Measurements from ENCODE around the gene MPC1.

MPC1 gene

DNA sequence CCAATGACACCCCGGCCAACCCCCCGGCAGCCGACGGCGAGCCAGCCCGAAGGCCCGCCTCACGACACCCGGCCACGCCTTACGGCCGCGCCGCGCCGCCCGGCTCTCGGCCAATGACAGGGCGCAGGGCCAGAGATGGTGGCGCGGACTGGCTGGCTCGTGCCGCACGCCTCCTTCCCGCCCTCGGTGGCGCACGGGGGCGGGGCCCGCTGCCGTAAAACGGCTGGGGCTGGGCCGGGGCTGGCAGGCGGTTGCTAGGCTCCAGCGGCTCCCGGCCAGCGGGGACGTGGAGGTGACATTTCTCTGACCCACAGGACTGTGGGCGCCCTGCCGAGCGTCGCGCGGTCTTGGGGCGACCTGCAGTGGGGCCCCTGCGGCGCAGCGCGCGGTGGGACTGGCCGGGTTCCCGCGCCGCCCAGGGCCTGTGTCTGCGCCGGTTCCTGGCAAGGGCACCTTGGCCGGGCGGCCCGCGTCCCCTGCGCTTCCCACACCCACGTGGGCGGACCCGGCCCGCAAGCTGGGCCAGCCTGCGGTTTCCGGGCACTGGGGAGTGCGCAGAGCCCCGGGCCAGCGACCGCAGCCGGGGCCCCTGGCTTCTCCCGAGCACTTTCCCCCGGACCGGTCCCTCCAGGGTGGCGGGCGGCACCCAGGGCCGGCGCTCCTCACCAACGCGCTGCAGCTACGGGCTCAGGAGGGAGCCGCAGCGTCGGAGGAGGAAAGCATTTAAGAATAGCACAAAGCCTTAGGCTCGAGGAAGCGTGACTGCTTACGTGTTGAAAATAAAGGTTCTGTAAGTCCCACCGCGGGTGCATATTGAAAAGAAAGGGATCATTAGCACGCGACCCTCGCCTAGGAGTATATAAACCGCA lies at the start of gene MPC1:
Gene MPC1, minus strand, starts transcription at position 8 of the 869 bp plus-strand sequence. CDS start 64 bp downstream, outside the sequence.
- H3K27me3 ChIP-seq (ENCODE audit: low read depth, low read length), result no peaks in the 10 kb centered on the region
- no peaks in the 10 kb centered on the region for H3K9me3 ChIP-seq (ENCODE audit: control insufficient read depth in 1 of 2, low read length in 2 of 2)

GRCh38 chr6:166430269-166430668 lies 47.5 kb upstream of the MPC1 start:
- Histone ChIP-seq H3K36me3 (ENCODE audit: control insufficient read depth in 1 of 2, insufficient read depth in 2 of 2, low read length in 2 of 2) (peaks cover 4 to 29% of the 10 kb centered on the region in 2 donors), H3K9me3 (ENCODE audit: control insufficient read depth in 1 of 2, low read length in 2 of 2) (no peaks in the 10 kb centered on the region), H3K4me1 (ENCODE audit: control insufficient read depth in 1 of 2, insufficient read depth in 2 of 2, low read length in 2 of 2) (no peaks in the 10 kb centered on the region), H3K4me3 (ENCODE audit: low read depth in 1 of 2, low read length in 2 of 2) (no peak overlapping the region), H3K27me3 (ENCODE audit: low read depth, low read length) (no peaks in the 10 kb centered on the region), H3K27ac (ENCODE audit: low read length) (no peak overlapping the region)

More for the DNA sequence above, at the start of gene MPC1:
- Histone ChIP-seq H3K36me3 (ENCODE audit: control insufficient read depth in 1 of 2, insufficient read depth in 2 of 2, low read length in 2 of 2) (no peaks in the 10 kb centered on the region), H3K27ac (ENCODE audit: low read length) (peak within 1 kb of the TSS; percentile 84), H3K4me1 (ENCODE audit: control insufficient read depth in 1 of 2, insufficient read depth in 2 of 2, low read length in 2 of 2) (peaks cover 0 to 6% of the 10 kb centered on the region in 2 donors), H3K4me3 (ENCODE audit: low read depth in 1 of 2, low read length in 2 of 2) (peak within 1 kb of the TSS; percentile 94 to 98)

DNA sequence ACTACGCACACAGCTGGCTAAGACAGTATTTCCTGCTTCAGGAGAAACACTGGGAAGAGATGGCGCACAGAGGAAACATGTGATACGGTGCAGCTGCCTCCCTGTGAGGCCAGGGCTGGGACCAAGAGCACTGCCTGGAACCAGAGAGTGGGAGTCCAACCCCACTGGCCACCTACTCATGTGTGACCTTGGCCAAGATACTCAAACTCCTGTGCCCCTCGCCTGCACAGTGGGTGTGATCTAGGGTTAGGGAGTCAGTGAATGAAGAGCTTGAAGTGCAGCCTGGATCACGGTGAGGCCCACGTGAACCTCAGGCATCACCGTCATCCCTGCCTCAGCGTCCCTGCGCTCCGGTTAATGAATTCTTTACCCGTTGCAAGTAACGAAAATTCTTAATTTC lies 41.7 kb upstream of the MPC1 start:
- H3K4me1 ChIP-seq (ENCODE audit: control insufficient read depth in 1 of 2, insufficient read depth in 2 of 2, low read length in 2 of 2), result no peaks in the 10 kb centered on the region
- no peaks in the 10 kb centered on the region for H3K9me3 ChIP-seq (ENCODE audit: control insufficient read depth in 1 of 2, low read length in 2 of 2)
- no peaks in the 10 kb centered on the region for H3K27me3 ChIP-seq (ENCODE audit: low read depth, low read length)
- H3K36me3 ChIP-seq (ENCODE audit: control insufficient read depth in 1 of 2, insufficient read depth in 2 of 2, low read length in 2 of 2), result peaks cover 4 to 33% of the 10 kb centered on the region in 2 donors
- no peak overlapping the region for H3K27ac ChIP-seq (ENCODE audit: low read length)
- H3K4me3 ChIP-seq (ENCODE audit: low read depth in 1 of 2, low read length in 2 of 2), result no peak overlapping the region

DNA sequence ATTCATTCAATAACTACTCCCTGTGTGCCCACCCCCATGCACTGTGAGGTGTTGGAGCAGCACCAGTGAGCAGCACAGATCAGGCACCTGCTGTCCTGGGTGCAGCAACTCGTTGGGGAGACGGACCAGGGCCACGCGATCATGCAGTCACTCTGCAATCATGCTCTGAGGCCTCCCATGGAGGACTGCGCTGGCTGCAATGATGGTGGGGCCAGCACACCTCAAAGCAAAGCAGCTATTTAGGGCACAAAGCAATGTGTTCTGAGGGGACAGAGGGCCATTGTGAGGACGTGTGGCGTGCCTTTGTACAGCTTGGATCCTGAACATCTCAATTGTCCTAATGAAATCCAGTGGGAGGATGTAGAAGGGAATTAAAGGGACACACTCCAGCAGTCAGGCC lies 41.0 kb upstream of the MPC1 start:
- Histone ChIP-seq H3K27ac (ENCODE audit: low read length) (no peak overlapping the region), H3K27me3 (ENCODE audit: low read depth, low read length) (no peaks in the 10 kb centered on the region), H3K4me1 (ENCODE audit: control insufficient read depth in 1 of 2, insufficient read depth in 2 of 2, low read length in 2 of 2) (no peaks in the 10 kb centered on the region), H3K4me3 (ENCODE audit: low read depth in 1 of 2, low read length in 2 of 2) (no peak overlapping the region), H3K9me3 (ENCODE audit: control insufficient read depth in 1 of 2, low read length in 2 of 2) (no peaks in the 10 kb centered on the region), H3K36me3 (ENCODE audit: control insufficient read depth in 1 of 2, insufficient read depth in 2 of 2, low read length in 2 of 2) (peaks cover 4 to 37% of the 10 kb centered on the region in 2 donors)

GRCh38 chr6:166423051-166423745 lies 40.5 kb upstream of the MPC1 start:
- Histone ChIP-seq H3K4me1 (ENCODE audit: control insufficient read depth in 1 of 2, insufficient read depth in 2 of 2, low read length in 2 of 2) (no peaks in the 10 kb centered on the region), H3K27ac (ENCODE audit: low read length) (no peak overlapping the region), H3K9me3 (ENCODE audit: control insufficient read depth in 1 of 2, low read length in 2 of 2) (no peaks in the 10 kb centered on the region), H3K4me3 (ENCODE audit: low read depth in 1 of 2, low read length in 2 of 2) (no peak overlapping the region), H3K36me3 (ENCODE audit: control insufficient read depth in 1 of 2, insufficient read depth in 2 of 2, low read length in 2 of 2) (peaks cover 4 to 43% of the 10 kb centered on the region in 2 donors), H3K27me3 (ENCODE audit: low read depth, low read length) (no peaks in the 10 kb centered on the region)

DNA sequence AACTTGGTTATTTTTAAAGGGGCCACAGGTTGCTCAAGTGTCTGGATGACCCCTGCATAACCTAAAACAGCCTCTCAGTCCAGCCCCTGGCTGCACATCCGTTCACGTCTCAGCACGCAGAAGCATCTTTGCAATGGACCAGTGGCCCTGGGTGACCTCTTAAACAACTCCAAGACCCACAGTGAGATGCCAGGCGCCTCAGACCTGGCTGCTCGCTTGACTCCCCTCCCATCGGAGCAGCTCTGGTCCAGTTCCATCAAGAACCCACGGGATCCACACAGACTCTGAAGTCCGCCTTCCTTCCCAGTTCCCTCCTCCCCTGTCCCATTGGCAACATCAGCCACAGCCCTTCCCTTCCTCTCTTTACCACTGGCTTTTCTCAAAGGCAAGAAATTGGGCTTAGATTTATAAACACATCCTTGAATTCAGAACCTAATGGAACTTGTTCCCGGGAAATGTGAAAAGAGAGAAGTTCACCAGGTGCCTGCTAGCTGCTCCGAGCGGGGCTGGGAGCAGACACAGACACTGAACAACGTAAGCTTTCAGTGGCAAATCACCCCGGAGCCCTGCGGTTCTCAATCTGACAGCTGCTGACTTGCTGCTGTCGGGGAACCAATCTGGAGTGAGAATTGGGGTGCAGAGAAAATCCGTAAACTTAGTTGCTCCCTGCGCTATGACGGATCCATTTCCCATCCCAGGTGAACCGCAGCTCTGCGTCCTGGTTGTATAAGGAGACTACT lies 39.6 kb upstream of the MPC1 start:
- Histone ChIP-seq H3K36me3 (ENCODE audit: control insufficient read depth in 1 of 2, insufficient read depth in 2 of 2, low read length in 2 of 2) (peaks cover 4 to 50% of the 10 kb centered on the region in 2 donors), H3K27ac (ENCODE audit: low read length) (no peak overlapping the region), H3K4me3 (ENCODE audit: low read depth in 1 of 2, low read length in 2 of 2) (no peak overlapping the region), H3K4me1 (ENCODE audit: control insufficient read depth in 1 of 2, insufficient read depth in 2 of 2, low read length in 2 of 2) (no peaks in the 10 kb centered on the region), H3K9me3 (ENCODE audit: control insufficient read depth in 1 of 2, low read length in 2 of 2) (no peaks in the 10 kb centered on the region), H3K27me3 (ENCODE audit: low read depth, low read length) (no peaks in the 10 kb centered on the region)

GRCh38 chr6:166420351-166420750 lies 37.6 kb upstream of the MPC1 start:
- Histone ChIP-seq H3K27ac (ENCODE audit: low read length) (no peak overlapping the region), H3K9me3 (ENCODE audit: control insufficient read depth in 1 of 2, low read length in 2 of 2) (no peaks in the 10 kb centered on the region), H3K4me1 (ENCODE audit: control insufficient read depth in 1 of 2, insufficient read depth in 2 of 2, low read length in 2 of 2) (no peaks in the 10 kb centered on the region), H3K4me3 (ENCODE audit: low read depth in 1 of 2, low read length in 2 of 2) (no peak overlapping the region), H3K36me3 (ENCODE audit: control insufficient read depth in 1 of 2, insufficient read depth in 2 of 2, low read length in 2 of 2) (peaks cover 4 to 54% of the 10 kb centered on the region in 2 donors), H3K27me3 (ENCODE audit: low read depth, low read length) (no peaks in the 10 kb centered on the region)

DNA sequence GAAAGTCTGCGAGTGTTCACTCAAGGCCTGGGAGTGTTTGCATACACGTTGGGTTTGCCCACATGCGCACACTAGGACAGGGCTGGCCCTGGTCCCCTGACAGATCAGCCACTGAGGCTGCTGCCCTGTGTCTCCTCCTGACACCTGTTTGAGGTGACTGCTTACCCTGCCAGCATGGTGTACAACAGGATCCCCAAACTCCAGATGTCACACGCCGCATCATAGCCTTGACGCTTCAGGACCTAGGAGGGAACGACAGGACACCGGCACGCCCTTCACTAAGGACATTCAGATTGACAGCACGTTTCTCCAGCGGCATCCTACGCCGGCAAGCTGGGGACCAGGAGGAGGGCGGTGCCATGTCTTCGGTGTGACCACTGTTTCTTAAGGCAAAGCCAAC lies 37.0 kb upstream of the MPC1 start:
- H3K4me3 ChIP-seq (ENCODE audit: low read depth in 1 of 2, low read length in 2 of 2), result no peak overlapping the region
- H3K36me3 ChIP-seq (ENCODE audit: control insufficient read depth in 1 of 2, insufficient read depth in 2 of 2, low read length in 2 of 2), result peaks cover 8 to 54% of the 10 kb centered on the region in 2 donors

GRCh38 chr6:166419286-166419685 lies 36.5 kb upstream of the MPC1 start:
- peaks cover 8 to 54% of the 10 kb centered on the region in 2 donors for H3K36me3 ChIP-seq (ENCODE audit: control insufficient read depth in 1 of 2, insufficient read depth in 2 of 2, low read length in 2 of 2)
- H3K9me3 ChIP-seq (ENCODE audit: control insufficient read depth in 1 of 2, low read length in 2 of 2), result no peaks in the 10 kb centered on the region
- H3K27ac ChIP-seq (ENCODE audit: low read length), result no peak overlapping the region
- H3K4me3 ChIP-seq (ENCODE audit: low read depth in 1 of 2, low read length in 2 of 2), result no peak overlapping the region
- no peaks in the 10 kb centered on the region for H3K27me3 ChIP-seq (ENCODE audit: low read depth, low read length)
- no peaks in the 10 kb centered on the region for H3K4me1 ChIP-seq (ENCODE audit: control insufficient read depth in 1 of 2, insufficient read depth in 2 of 2, low read length in 2 of 2)

More for the DNA sequence above, 37.0 kb upstream of the MPC1 start:
- Histone ChIP-seq H3K9me3 (ENCODE audit: control insufficient read depth in 1 of 2, low read length in 2 of 2) (no peaks in the 10 kb centered on the region), H3K27ac (ENCODE audit: low read length) (no peak overlapping the region), H3K4me1 (ENCODE audit: control insufficient read depth in 1 of 2, insufficient read depth in 2 of 2, low read length in 2 of 2) (no peaks in the 10 kb centered on the region), H3K27me3 (ENCODE audit: low read depth, low read length) (no peaks in the 10 kb centered on the region)

DNA sequence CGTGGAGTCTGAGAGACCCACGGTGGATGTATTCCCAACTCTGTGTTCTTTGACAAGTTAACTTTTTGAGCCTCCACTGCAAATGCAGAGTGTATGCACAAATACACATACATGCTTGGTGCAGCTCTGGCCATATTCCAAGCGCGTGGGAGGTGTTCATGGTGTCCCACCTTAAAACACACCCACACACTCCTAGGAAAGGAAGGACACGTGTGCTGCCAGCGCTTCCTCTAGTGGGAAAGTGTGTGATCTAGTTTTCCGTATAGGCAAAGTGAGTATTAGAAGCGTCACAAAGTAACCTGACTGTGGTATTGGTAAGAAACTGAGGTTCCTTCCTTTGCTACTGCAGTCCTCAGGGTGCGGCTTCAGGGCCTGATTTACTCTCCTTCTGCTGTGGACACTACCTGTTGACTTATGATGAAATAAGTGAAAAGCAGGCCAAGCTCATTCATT lies 36.0 kb upstream of the MPC1 start:
- peaks cover 9 to 56% of the 10 kb centered on the region in 2 donors for H3K36me3 ChIP-seq (ENCODE audit: control insufficient read depth in 1 of 2, insufficient read depth in 2 of 2, low read length in 2 of 2)

DNA sequence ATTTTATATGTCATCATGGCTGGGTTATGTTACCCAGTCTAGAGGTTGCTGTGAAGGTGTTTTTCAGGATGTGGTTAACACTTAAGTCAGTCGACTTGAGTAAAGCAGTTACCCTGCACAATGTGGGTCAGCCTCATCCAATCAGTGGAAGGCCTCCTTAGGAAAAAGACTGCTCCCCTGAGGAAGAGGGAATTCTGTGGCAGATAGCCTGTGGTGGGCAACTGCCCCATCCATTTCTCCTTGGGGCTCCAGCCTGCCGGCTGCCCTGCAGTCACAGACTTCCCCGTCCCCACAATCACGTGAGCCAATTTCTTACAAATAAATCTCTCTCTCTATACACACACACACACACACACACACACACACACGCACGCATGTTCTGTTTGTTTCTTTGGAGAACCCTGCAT lies 34.5 kb upstream of the MPC1 start:
- no peak overlapping the region for H3K4me3 ChIP-seq (ENCODE audit: low read depth in 1 of 2, low read length in 2 of 2)
- H3K4me1 ChIP-seq (ENCODE audit: control insufficient read depth in 1 of 2, insufficient read depth in 2 of 2, low read length in 2 of 2), result no peaks in the 10 kb centered on the region
- no peak overlapping the region for H3K27ac ChIP-seq (ENCODE audit: low read length)

More for the DNA sequence above, 36.0 kb upstream of the MPC1 start:
- no peaks in the 10 kb centered on the region for H3K27me3 ChIP-seq (ENCODE audit: low read depth, low read length)
- no peaks in the 10 kb centered on the region for H3K9me3 ChIP-seq (ENCODE audit: control insufficient read depth in 1 of 2, low read length in 2 of 2)
- no peak overlapping the region for H3K27ac ChIP-seq (ENCODE audit: low read length)
- no peak overlapping the region for H3K4me3 ChIP-seq (ENCODE audit: low read depth in 1 of 2, low read length in 2 of 2)
- no peaks in the 10 kb centered on the region for H3K4me1 ChIP-seq (ENCODE audit: control insufficient read depth in 1 of 2, insufficient read depth in 2 of 2, low read length in 2 of 2)

More for the DNA sequence above, 34.5 kb upstream of the MPC1 start:
- peaks cover 12 to 57% of the 10 kb centered on the region in 2 donors for H3K36me3 ChIP-seq (ENCODE audit: control insufficient read depth in 1 of 2, insufficient read depth in 2 of 2, low read length in 2 of 2)
- H3K27me3 ChIP-seq (ENCODE audit: low read depth, low read length), result no peaks in the 10 kb centered on the region
- no peaks in the 10 kb centered on the region for H3K9me3 ChIP-seq (ENCODE audit: control insufficient read depth in 1 of 2, low read length in 2 of 2)

Measured in muscle layer of duodenum (tissue), 2 donors.